ENCODE results near the gene ZDHHC8. TPM values are rescaled to one million over a fixed set of nuclear protein-coding genes. Genes with fewer than 3 reads are reported as not detected.

ZDHHC8 gene
- total and polyA plus RNA-seq, 12 donors, result 5.7 to 109 (median 36.1) TPM

- no peak for TF ChIP-seq POLR2A (IDR thresholded peaks at IDR 0.05)
- TF ChIP-seq CTCF (IDR thresholded peaks at IDR 0.05), result no peak
- DNase-seq, result no peak
- 56 to 72% (median 60%) methylated on average over 4 to 14 of the region's 14 CpGs for WGBS, 4 donors
- Histone ChIP-seq H3K36me3 (replicated peaks in 1 of 2) (no peaks in the 10 kb centered on the region), H3K9me3 (replicated peaks in 1 of 3) (no peaks in the 10 kb centered on the region), H3K4me1 (replicated peaks in 1 of 2) (peaks cover 0 to 7% of the 10 kb centered on the region in 2 donors), H3K27me3 (no peaks in the 10 kb centered on the region), H3K4me3 (no peak overlapping the region), H3K27ac (no peak overlapping the region)
- intact Hi-C loops (cut with DNase I), result loop anchor here in 1 of 2 donors (5.0 kb wide), 1 partner anchor 118 kb away; no protein-coding TSS in a partner anchor
These were observed 23.1 kb downstream of the ZDHHC8 start for GRCh38 chr22:20154602-20155187.

- H3K4me1 ChIP-seq (replicated peaks in 1 of 2), result peaks cover 0 to 7% of the 10 kb centered on the region in 2 donors
- H3K4me3 ChIP-seq, result no peak overlapping the region
- intact Hi-C loops (cut with DNase I), result loop anchor here (2.0 to 5.0 kb wide), 2 partner anchors 117 to 129 kb away; no protein-coding TSS in a partner anchor
- no peaks in the 10 kb centered on the region for H3K9me3 ChIP-seq (replicated peaks in 1 of 3)
- WGBS, 4 donors, result 44 to 61% (median 52%) methylated on average over 10 to 30 of the region's 30 CpGs
- DNase-seq, result peak in 6 of 7 donors; percentile 57 to 84 (median 60)
- no peak overlapping the region for H3K27ac ChIP-seq
- TF ChIP-seq CTCF (IDR thresholded peaks at IDR 0.05) (no peak), POLR2A (IDR thresholded peaks at IDR 0.05) (no peak)
- H3K27me3 ChIP-seq, result no peaks in the 10 kb centered on the region
- H3K36me3 ChIP-seq (replicated peaks in 1 of 2), result no peaks in the 10 kb centered on the region
These were observed 23.9 kb downstream of the ZDHHC8 start for GRCh38 chr22:20155330-20156041.

GRCh38 chr22:20156042-20156389, 24.4 kb downstream of the ZDHHC8 start:
- H3K36me3 ChIP-seq (replicated peaks in 1 of 2), result no peaks in the 10 kb centered on the region
- intact Hi-C loops (cut with DNase I), result loop anchor here (2.0 to 5.0 kb wide), 2 partner anchors 116 to 129 kb away; no protein-coding TSS in a partner anchor
- 50 to 73% (median 56%) methylated on average over 4 to 7 of the region's 7 CpGs for WGBS, 4 donors
- no peak overlapping the region for H3K4me3 ChIP-seq
- H3K4me1 ChIP-seq (replicated peaks in 1 of 2), result peaks cover 0 to 7% of the 10 kb centered on the region in 2 donors
- H3K9me3 ChIP-seq (replicated peaks in 1 of 3), result no peaks in the 10 kb centered on the region
- H3K27me3 ChIP-seq, result no peaks in the 10 kb centered on the region
- peak overlapping the region in 1 of 5 donors; percentile 23 for H3K27ac ChIP-seq
- TF ChIP-seq CTCF (IDR thresholded peaks at IDR 0.05) (no peak), POLR2A (IDR thresholded peaks at IDR 0.05) (no peak)
- DNase-seq, result no peak

DNA sequence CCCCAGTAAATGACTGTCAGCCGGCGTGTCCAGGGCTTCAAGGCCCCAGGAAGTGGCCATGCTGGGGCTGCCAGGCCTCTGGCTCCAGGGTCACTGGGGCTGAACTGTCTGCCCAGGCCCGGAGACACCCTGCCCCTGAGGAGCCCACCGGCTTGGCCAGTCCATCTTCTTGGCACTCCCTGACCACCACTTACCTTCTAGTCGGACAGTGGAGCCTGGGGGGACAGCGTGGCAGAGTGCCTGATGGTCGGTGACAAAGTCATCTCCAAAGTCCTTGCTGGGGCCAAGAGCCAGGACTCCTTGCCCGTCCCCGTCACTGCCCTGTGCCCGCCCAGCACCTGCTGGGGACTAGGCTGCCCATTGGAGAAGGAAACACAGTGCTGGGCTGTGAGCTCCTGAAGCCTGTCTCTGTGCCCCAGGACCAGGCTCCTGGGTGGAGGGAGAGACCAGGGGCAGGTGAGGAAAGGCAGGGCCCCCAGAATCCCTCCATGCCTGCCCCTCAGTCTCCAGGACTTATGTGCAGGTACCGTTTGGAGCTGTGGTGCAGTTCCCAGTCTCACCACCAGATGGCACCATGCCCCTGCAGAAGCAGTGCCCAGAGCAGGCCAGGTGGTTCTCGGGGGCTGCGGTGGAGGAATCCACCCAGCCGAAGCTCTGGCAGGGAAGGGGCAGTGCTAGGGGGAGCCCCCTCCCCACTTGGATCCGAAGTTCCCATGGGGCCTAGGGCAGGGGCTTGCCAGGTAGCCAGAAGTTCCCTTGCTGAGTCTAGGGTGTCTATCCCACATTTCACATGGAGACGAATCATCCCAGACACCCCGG, 25.2 kb downstream of the ZDHHC8 start:
- WGBS, 4 donors, result 3 to 33% (median 27%) methylated on average over 5 to 17 of the region's 17 CpGs
- Histone ChIP-seq H3K36me3 (replicated peaks in 1 of 2) (no peaks in the 10 kb centered on the region), H3K9me3 (replicated peaks in 1 of 3) (no peaks in the 10 kb centered on the region), H3K27ac (peak overlapping the region in 2 of 5 donors; percentile 57 to 74), H3K4me1 (replicated peaks in 1 of 2) (peaks cover 0 to 7% of the 10 kb centered on the region in 2 donors), H3K4me3 (no peak overlapping the region), H3K27me3 (no peaks in the 10 kb centered on the region)
- no peak for TF ChIP-seq POLR2A (IDR thresholded peaks at IDR 0.05)
- peak; percentile 99 to 100 (median 100) for TF ChIP-seq CTCF (IDR thresholded peaks at IDR 0.05)
- intact Hi-C loops (cut with DNase I), result loop anchor here (2.0 to 5.0 kb wide), 2 partner anchors 115 to 128 kb away; no protein-coding TSS in a partner anchor
- DNase-seq, result peak; percentile 69 to 96 (median 90)
